BLaER1 (cell line): ENCODE measurements around the gene DOCK4.

Source experiments
- H3K27ac ChIP-seq: shearing (Covaris generic); formaldehyde crosslinking; 2 replicates; pipeline ENCODE4 v1.8.1; 2022
- H3K27me3 ChIP-seq: shearing (Covaris generic); formaldehyde crosslinking; 2 replicates; pipeline ENCODE4 v1.8.1; 2022
- H3K36me3 ChIP-seq: shearing (Covaris generic); formaldehyde crosslinking; 2 replicates; pipeline ENCODE4 v1.8.1; 2022
- H3K4me1 ChIP-seq: shearing (Covaris generic); formaldehyde crosslinking; 2 replicates; pipeline ENCODE4 v1.8.1; 2022
- H3K4me2 ChIP-seq: shearing (Covaris generic); formaldehyde crosslinking; 2 replicates; pipeline ENCODE4 v1.8.1; 2022
- H3K4me3 ChIP-seq: shearing (Covaris generic); formaldehyde crosslinking; 2 replicates; pipeline ENCODE4 v1.8.1; 2022
- H3K9ac ChIP-seq: shearing (Covaris generic); formaldehyde crosslinking; 2 replicates; pipeline ENCODE4 v1.8.1; 2022
- H3K9me3 ChIP-seq: shearing (Covaris generic); formaldehyde crosslinking; 2 replicates; pipeline ENCODE4 v1.8.1; 2022
- H4K20me1 ChIP-seq: shearing (Covaris generic); formaldehyde crosslinking; 2 replicates; pipeline ENCODE4 v1.8.1; 2022
- Cebpa-rat ChIP-seq: shearing (Covaris generic); IDR thresholded peaks from 2 replicates; pipeline ENCODE4 v1.8.1; 2022

Gene DOCK4

GRCh38 chr7:112070674-112071256, 135.4 kb downstream of the DOCK4 start:
- Histone ChIP-seq H3K27me3 (no peaks in the 10 kb centered on the region), H3K9ac (no peak overlapping the region), H3K27ac (no peak overlapping the region), H3K9me3 (no peaks in the 10 kb centered on the region), H3K4me1 (no peaks in the 10 kb centered on the region), H3K4me2 (no peak overlapping the region), H4K20me1 (no peaks in the 10 kb centered on the region), H3K4me3 (no peak overlapping the region), H3K36me3 (no peaks in the 10 kb centered on the region)
- no peak for TF ChIP-seq Cebpa-rat

DNA sequence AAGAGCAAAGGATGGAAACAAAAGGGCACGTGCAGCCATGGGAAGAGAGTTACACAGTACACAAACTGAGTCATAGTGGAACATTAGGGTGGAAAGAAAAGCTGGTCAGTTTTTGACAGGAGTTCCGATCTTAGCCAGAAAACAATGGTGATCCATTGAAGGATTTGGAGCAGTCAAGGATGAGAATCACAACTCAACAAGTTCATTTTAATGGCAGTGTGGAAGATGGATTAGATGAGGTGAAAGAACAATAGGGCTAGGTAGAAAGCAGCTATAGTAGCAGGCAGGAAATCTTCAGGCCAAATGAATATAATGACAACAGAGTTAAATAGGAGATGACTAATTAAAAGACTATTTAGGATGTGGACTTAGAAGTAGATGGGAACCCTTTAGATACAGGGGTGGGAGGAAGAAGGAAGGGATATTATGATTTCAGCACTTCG, 136.3 kb downstream of the DOCK4 start:
- no peak for TF ChIP-seq Cebpa-rat
- Histone ChIP-seq H3K4me1 (no peaks in the 10 kb centered on the region), H3K4me2 (no peak overlapping the region)

GRCh38 chr7:112068967-112069366, 137.2 kb downstream of the DOCK4 start:
- Histone ChIP-seq H3K9ac (no peak overlapping the region), H3K27ac (no peak overlapping the region), H4K20me1 (no peaks in the 10 kb centered on the region), H3K4me2 (no peak overlapping the region), H3K9me3 (no peaks in the 10 kb centered on the region), H3K4me1 (no peaks in the 10 kb centered on the region), H3K27me3 (no peaks in the 10 kb centered on the region), H3K4me3 (no peak overlapping the region), H3K36me3 (no peaks in the 10 kb centered on the region)
- TF ChIP-seq Cebpa-rat = no peak

More for the DNA sequence above, 136.3 kb downstream of the DOCK4 start:
- Histone ChIP-seq H3K27me3 (no peaks in the 10 kb centered on the region), H3K9me3 (no peaks in the 10 kb centered on the region), H4K20me1 (no peaks in the 10 kb centered on the region), H3K36me3 (no peaks in the 10 kb centered on the region), H3K9ac (no peak overlapping the region), H3K4me3 (no peak overlapping the region), H3K27ac (no peak overlapping the region)

DNA sequence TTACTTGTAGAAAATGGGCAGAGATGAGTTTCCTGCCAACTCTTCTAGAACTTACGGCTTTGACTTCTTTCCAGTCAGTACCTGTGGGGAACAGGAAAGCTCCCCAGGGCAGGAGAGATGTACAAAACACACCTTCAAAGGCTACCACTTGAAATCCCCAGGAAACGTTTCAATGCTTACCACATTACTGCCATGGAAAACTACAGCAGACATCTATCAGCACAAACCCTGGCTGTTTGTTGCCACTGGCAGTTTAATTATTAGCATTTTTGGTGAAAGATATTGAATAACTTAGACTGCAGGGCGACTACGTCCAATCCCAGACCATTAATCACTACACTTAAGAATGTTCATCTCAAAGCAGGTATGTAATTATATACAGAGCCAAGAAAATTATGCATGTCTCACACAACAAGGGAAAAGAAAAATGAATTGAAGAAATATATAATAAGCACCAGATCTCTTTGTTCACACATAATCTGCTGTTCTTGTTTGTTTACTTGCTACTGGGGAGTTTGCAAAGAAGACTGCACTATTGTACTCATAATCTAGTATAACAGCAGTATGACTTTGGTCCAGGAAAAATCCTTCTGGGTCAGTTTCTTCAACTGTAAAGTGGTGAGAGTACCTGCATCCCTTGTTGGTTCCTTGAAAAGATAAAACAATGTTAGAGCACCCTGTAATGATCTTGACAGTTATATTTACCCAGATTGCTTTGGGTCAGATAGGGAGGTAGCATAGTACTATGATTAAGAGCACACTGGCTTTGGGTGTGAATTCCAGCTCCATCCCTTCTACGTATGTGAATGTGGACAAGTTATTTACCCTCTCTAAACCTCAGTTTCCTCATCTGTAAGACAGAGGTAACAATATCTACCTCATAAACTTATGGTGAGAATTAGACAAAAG, 138.3 kb downstream of the DOCK4 start:
- Histone ChIP-seq H3K9ac (no peak overlapping the region), H3K27ac (no peak overlapping the region), H3K4me1 (no peaks in the 10 kb centered on the region), H3K9me3 (no peaks in the 10 kb centered on the region), H4K20me1 (no peaks in the 10 kb centered on the region), H3K27me3 (no peaks in the 10 kb centered on the region), H3K36me3 (no peaks in the 10 kb centered on the region), H3K4me3 (no peak overlapping the region), H3K4me2 (no peak overlapping the region)
- TF ChIP-seq Cebpa-rat = no peak

DNA sequence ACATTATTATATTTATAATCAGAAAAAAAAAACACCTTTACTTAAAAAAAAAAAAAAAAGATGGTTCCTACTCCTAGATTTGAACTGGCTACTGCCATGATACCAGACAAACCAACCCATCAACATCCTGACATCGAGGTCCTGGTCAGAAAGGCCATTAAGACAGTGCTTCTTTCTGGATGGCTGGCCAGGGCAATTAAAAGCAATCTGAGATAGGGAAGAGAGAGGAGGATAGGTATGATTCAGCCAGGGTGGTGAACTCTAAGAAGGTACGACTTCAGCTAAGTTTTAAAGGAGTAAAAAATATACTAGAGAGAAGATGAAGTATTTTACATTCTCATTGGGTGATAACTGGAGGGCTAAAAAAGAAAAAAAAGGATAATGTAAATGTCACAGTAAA, 139.0 kb downstream of the DOCK4 start:
- Histone ChIP-seq H3K4me3 (no peak overlapping the region), H4K20me1 (no peaks in the 10 kb centered on the region), H3K27me3 (no peaks in the 10 kb centered on the region), H3K27ac (no peak overlapping the region), H3K9me3 (no peaks in the 10 kb centered on the region), H3K36me3 (no peaks in the 10 kb centered on the region), H3K4me1 (no peaks in the 10 kb centered on the region), H3K4me2 (no peak overlapping the region), H3K9ac (no peak overlapping the region)
- TF ChIP-seq Cebpa-rat = no peak

GRCh38 chr7:112065758-112066157, 140.4 kb downstream of the DOCK4 start:
- Histone ChIP-seq H3K27ac (no peak overlapping the region), H3K27me3 (no peaks in the 10 kb centered on the region), H3K4me1 (no peaks in the 10 kb centered on the region), H3K9ac (no peak overlapping the region), H4K20me1 (no peaks in the 10 kb centered on the region), H3K4me3 (no peak overlapping the region), H3K36me3 (no peaks in the 10 kb centered on the region), H3K9me3 (no peaks in the 10 kb centered on the region), H3K4me2 (no peak overlapping the region)
- TF ChIP-seq Cebpa-rat = no peak

DNA sequence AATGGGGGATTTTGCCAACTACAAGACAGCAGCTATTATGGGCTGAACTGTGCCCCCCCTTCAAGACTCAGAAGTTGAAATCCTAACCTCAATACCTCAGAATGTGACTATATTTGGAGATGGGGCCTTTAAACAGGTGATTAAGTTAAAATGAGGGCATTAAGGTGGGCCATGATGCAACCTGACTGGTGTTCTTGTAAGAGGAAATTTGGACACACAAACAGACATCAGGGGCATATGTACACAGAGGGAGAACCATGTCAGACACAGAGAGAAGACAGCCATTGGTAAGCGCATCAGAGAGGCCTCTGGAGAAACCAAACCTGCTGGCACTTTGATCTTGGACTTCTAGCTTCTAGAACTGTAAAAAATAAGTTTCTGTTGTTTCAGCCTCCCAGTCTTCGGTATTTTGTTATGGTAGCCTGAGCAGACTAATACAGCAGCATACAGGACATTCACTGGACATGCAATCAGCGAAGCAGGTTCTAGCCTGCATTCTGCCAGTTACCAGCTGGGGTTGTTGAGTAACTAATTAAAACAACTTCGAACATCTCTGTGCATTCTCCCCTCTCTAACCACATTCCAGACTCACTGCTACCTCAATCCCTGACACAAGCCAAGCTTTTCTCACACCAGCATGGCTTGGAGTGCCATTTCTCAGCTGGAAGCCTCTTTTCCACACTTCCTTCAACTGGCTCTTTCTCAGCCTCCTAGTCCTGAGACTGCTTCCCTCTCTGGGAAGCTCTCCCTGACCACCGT, 141.4 kb downstream of the DOCK4 start:
- Histone ChIP-seq H3K4me1 (no peaks in the 10 kb centered on the region), H3K27ac (no peak overlapping the region), H4K20me1 (no peaks in the 10 kb centered on the region), H3K9me3 (no peaks in the 10 kb centered on the region), H3K36me3 (no peaks in the 10 kb centered on the region), H3K4me2 (no peak overlapping the region), H3K27me3 (no peaks in the 10 kb centered on the region), H3K9ac (no peak overlapping the region), H3K4me3 (no peak overlapping the region)
- TF ChIP-seq Cebpa-rat = no peak

- Histone ChIP-seq H3K4me3 (no peak overlapping the region), H3K4me2 (no peak overlapping the region), H3K4me1 (no peaks in the 10 kb centered on the region), H4K20me1 (no peaks in the 10 kb centered on the region), H3K27me3 (no peaks in the 10 kb centered on the region), H3K27ac (no peak overlapping the region), H3K36me3 (no peaks in the 10 kb centered on the region), H3K9me3 (no peaks in the 10 kb centered on the region), H3K9ac (no peak overlapping the region)
- no peak for TF ChIP-seq Cebpa-rat
Measured at GRCh38 chr7:112063974-112064373, 142.2 kb downstream of the DOCK4 start.

- TF ChIP-seq Cebpa-rat = no peak
- Histone ChIP-seq H4K20me1 (no peaks in the 10 kb centered on the region), H3K4me1 (no peaks in the 10 kb centered on the region), H3K4me2 (no peak overlapping the region), H3K27me3 (no peaks in the 10 kb centered on the region), H3K9ac (no peak overlapping the region), H3K9me3 (no peaks in the 10 kb centered on the region), H3K27ac (no peak overlapping the region), H3K4me3 (no peak overlapping the region), H3K36me3 (no peaks in the 10 kb centered on the region)
Measured at GRCh38 chr7:112061051-112061450, 145.1 kb downstream of the DOCK4 start.

DNA sequence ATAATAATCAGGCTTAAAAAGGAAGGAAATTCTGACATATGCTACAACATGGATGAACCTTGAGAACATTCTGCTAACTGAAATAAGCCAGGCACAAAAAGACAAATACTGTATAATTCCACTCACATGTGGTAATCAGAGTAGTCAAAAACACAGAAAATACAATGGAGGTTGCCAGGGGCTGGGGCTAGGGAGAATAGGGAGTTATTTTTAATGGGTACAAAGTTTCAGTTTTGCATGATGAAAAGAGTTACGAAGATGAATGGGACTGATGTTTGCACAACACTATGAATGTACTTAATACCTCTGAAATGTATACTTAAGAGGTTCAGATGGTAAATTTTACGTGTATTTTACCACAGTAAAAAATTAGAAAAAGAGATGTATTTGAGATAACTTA, 145.6 kb downstream of the DOCK4 start:
- no peaks in the 10 kb centered on the region for H3K27me3 ChIP-seq
- TF ChIP-seq Cebpa-rat = no peak
- no peak overlapping the region for H3K4me3 ChIP-seq
- H3K4me2 ChIP-seq = no peak overlapping the region
- H3K9ac ChIP-seq = no peak overlapping the region
- H3K27ac ChIP-seq = no peak overlapping the region
- H3K4me1 ChIP-seq = no peaks in the 10 kb centered on the region
- no peaks in the 10 kb centered on the region for H4K20me1 ChIP-seq
- no peaks in the 10 kb centered on the region for H3K36me3 ChIP-seq
- no peaks in the 10 kb centered on the region for H3K9me3 ChIP-seq
